Measurements from ENCODE around the gene MRC2. TPM values are rescaled to one million over a fixed set of nuclear protein-coding genes. Genes with fewer than 3 reads are reported as not detected.

MRC2 gene
- total RNA-seq, 1 donor from 2014 or later, result 361 TPM

DNA sequence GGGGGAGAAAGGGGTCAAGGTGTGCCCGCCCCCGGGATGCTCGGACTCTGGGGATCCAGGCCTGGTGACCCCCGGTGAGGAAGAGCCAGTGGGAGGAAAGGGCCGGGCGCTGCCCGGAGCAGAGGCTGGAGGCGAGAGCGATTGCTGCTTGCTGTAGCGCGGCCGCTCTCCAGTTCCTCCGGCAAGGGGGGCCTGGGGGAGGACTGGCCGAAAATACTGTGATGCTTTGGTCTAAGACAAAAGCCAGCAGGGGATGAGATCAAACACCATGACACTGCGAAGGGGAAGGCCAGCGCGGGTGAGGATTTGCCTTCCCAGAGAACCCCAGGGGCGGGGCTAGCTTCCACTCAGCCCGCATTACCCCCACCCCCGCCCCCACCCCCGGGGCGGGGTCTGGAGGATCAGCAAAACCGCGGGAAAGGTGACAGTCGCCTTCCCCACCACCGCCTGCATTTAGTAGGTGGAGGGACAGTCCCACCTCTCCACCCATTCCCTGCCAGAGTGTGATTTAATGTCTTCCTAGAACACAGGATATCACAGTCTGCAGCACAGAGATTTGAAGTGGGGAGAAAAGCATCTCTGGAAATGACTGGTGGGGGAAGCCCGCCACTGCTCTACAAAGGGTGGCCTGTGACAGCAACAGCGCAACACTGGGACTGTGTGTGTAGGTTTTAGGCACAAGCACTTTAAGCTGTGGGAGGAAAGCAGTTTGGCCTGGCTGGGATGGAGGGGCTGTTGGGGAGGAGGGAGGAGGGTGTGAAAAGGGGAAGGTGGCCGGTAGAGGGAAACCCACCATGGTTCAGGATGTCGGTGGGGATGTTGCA, 25.7 kb downstream of the MRC2 start:
- H3K9me3 ChIP-seq (ENCODE audit: insufficient read depth, low read depth, low read length), result no peaks in the 10 kb centered on the region
- H3K9me3 Mint-ChIP-seq (ENCODE audit: unreplicated experiment), result no peaks in the 10 kb centered on the region
- H4K20me1 ChIP-seq (ENCODE audit: insufficient read depth, low read length), result peaks cover 82% of the 10 kb centered on the region
- peak overlapping the region; percentile 64 for H3K4me3 Mint-ChIP-seq (ENCODE audit: unreplicated experiment)
- H3K27me3 Mint-ChIP-seq (ENCODE audit: low read depth, unreplicated experiment), result no peaks in the 10 kb centered on the region
- peaks cover 77% of the 10 kb centered on the region for H3K79me2 ChIP-seq (ENCODE audit: insufficient read depth, low read length)
- peaks cover 22% of the 10 kb centered on the region for H3K36me3 Mint-ChIP-seq (ENCODE audit: low read depth, unreplicated experiment)
- peak overlapping the region; percentile 88 for H3K4me2 ChIP-seq (ENCODE audit: low read length)
- peaks cover 24% of the 10 kb centered on the region for H3K4me1 ChIP-seq (ENCODE audit: insufficient read depth, low read length)
- H3K4me3 ChIP-seq (ENCODE audit: insufficient read depth, low read depth, low read length), result peak overlapping the region; percentile 36
- peaks cover 36% of the 10 kb centered on the region for H3K4me1 Mint-ChIP-seq (ENCODE audit: low read depth, unreplicated experiment)
- no peak for TF ChIP-seq EZH2 (IDR thresholded peaks at IDR 0.05; ENCODE audit: insufficient read depth, low read length)
- TF ChIP-seq, protein P1, sequence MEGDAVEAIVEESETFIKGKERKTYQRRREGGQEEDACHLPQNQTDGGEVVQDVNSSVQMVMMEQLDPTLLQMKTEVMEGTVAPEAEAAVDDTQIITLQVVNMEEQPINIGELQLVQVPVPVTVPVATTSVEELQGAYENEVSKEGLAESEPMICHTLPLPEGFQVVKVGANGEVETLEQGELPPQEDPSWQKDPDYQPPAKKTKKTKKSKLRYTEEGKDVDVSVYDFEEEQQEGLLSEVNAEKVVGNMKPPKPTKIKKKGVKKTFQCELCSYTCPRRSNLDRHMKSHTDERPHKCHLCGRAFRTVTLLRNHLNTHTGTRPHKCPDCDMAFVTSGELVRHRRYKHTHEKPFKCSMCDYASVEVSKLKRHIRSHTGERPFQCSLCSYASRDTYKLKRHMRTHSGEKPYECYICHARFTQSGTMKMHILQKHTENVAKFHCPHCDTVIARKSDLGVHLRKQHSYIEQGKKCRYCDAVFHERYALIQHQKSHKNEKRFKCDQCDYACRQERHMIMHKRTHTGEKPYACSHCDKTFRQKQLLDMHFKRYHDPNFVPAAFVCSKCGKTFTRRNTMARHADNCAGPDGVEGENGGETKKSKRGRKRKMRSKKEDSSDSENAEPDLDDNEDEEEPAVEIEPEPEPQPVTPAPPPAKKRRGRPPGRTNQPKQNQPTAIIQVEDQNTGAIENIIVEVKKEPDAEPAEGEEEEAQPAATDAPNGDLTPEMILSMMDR (IDR thresholded peaks at IDR 0.05; ENCODE audit: insufficient read depth, low read depth, low read length), result no peak
- peak; percentile 33 for DNase-seq (ENCODE audit: low read depth)
- H2AFZ ChIP-seq (ENCODE audit: low read depth, low read length), result no peak overlapping the region
- H3K36me3 ChIP-seq (ENCODE audit: insufficient read depth, low read length), result peaks cover 3% of the 10 kb centered on the region
- H3K27ac ChIP-seq (ENCODE audit: low read depth, low read length), result peak overlapping the region; percentile 40
- no peak for FAIRE-seq
- H3K27ac Mint-ChIP-seq (ENCODE audit: unreplicated experiment), result peak overlapping the region; percentile 53
- peak overlapping the region; percentile 76 for H3K9ac ChIP-seq (ENCODE audit: low read length)
- no peaks in the 10 kb centered on the region for H3K27me3 ChIP-seq (ENCODE audit: insufficient read depth, low read length)

DNA sequence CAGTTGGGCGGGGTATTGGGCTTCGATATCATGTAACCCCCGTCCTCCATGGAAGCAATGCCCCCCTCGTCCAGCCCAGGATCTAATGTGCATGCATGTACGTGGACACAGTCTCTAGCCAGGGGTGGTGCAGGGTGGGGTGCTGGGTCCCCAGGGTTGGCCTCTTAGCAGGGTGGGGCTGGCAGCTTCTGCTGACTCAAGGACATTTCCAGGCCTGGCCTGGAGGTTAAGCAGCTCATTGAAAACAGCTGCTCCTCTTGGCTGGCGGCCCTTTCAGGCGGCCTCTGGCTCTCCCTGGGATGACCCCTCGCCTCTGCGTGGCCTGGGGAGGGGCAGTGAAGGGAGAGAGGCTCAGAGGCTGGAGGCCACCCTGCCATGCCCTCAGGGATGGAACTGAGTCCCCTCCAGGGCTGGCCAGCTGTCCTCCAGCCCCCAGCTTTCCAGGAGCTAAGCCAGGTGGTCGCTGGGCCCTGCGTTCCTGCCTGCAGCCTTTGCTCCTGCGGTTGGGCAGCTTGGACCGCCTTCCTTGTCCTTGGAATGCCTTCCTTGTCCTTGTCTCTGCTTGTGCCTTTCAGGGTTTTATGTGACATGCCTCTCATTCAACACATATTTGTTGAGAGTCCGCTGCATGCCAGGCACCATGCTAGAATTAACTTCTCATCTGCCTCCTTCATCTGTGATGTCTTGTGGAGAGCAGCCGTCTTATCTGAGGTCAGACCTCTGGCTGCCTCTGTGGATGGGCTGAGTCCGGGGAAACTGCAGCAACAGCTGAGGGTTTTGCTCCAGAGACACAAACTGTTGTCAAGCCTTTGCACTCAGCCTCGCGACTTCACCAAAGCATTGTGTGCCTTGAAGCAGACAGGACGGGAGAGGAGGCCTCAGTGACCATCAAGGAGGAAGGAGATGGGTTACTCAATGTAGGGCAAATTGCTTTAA, 26.6 kb downstream of the MRC2 start:
- Mint-ChIP-seq H3K4me3 (ENCODE audit: unreplicated experiment) (peak overlapping the region; percentile 3), H3K36me3 (ENCODE audit: low read depth, unreplicated experiment) (peaks cover 24% of the 10 kb centered on the region), H3K9me3 (ENCODE audit: unreplicated experiment) (no peaks in the 10 kb centered on the region), H3K4me1 (ENCODE audit: low read depth, unreplicated experiment) (peaks cover 36% of the 10 kb centered on the region), H3K27ac (ENCODE audit: unreplicated experiment) (peak overlapping the region; percentile 53), H3K27me3 (ENCODE audit: low read depth, unreplicated experiment) (no peaks in the 10 kb centered on the region)
- Histone ChIP-seq H3K79me2 (ENCODE audit: insufficient read depth, low read length) (peaks cover 77% of the 10 kb centered on the region), H4K20me1 (ENCODE audit: insufficient read depth, low read length) (peaks cover 82% of the 10 kb centered on the region), H3K9ac (ENCODE audit: low read length) (no peak overlapping the region), H3K9me3 (ENCODE audit: insufficient read depth, low read depth, low read length) (no peaks in the 10 kb centered on the region), H3K4me2 (ENCODE audit: low read length) (peak overlapping the region; percentile 88), H3K4me1 (ENCODE audit: insufficient read depth, low read length) (peaks cover 24% of the 10 kb centered on the region), H3K27ac (ENCODE audit: low read depth, low read length) (no peak overlapping the region), H3K36me3 (ENCODE audit: insufficient read depth, low read length) (peaks cover 10% of the 10 kb centered on the region), H2AFZ (ENCODE audit: low read depth, low read length) (no peak overlapping the region), H3K4me3 (ENCODE audit: insufficient read depth, low read depth, low read length) (no peak overlapping the region), H3K27me3 (ENCODE audit: insufficient read depth, low read length) (no peaks in the 10 kb centered on the region)
- FAIRE-seq (no peak), DNase-seq (ENCODE audit: low read depth) (peak; percentile 33)
- TF ChIP-seq EZH2 (IDR thresholded peaks at IDR 0.05; ENCODE audit: insufficient read depth, low read length), result no peak
- TF ChIP-seq, protein P1 (IDR thresholded peaks at IDR 0.05; ENCODE audit: insufficient read depth, low read depth, low read length), result no peak
